Measurements from ENCODE around the gene PBX1.

PBX1 gene

GRCh38 chr1:164694505-164694904 lies 135.5 kb downstream of the PBX1 start:
- DNase-seq (ENCODE audit: insufficient read length, low spot score), result no peak
- peak; percentile 71 for FAIRE-seq
- TF ChIP-seq CTCF (IDR thresholded peaks at IDR 0.05; ENCODE audit: insufficient read depth, missing control alignments), result no peak

GRCh38 chr1:164695956-164696665 lies 137.1 kb downstream of the PBX1 start:
- TF ChIP-seq CTCF (IDR thresholded peaks at IDR 0.05; ENCODE audit: insufficient read depth, missing control alignments), result no peak
- FAIRE-seq (no peak), DNase-seq (ENCODE audit: insufficient read length, low spot score) (no peak)

- no peak for TF ChIP-seq CTCF (IDR thresholded peaks at IDR 0.05; ENCODE audit: insufficient read depth, missing control alignments)
- FAIRE-seq, result no peak
- DNase-seq (ENCODE audit: insufficient read length, low spot score), result no peak
Observed at GRCh38 chr1:164699815-164700491, 141.0 kb downstream of the PBX1 start.

- FAIRE-seq (peak; percentile 48), DNase-seq (ENCODE audit: insufficient read length, low spot score) (no peak)
- no peak for TF ChIP-seq CTCF (IDR thresholded peaks at IDR 0.05; ENCODE audit: insufficient read depth, missing control alignments)
Observed at GRCh38 chr1:164700683-164701082, 141.7 kb downstream of the PBX1 start.

GRCh38 chr1:164701189-164701761 lies 142.3 kb downstream of the PBX1 start:
- TF ChIP-seq CTCF (IDR thresholded peaks at IDR 0.05; ENCODE audit: insufficient read depth, missing control alignments), result no peak
- DNase-seq (ENCODE audit: insufficient read length, low spot score) (no peak), FAIRE-seq (no peak)

GRCh38 chr1:164702216-164702615 lies 143.2 kb downstream of the PBX1 start:
- DNase-seq (ENCODE audit: insufficient read length, low spot score) (no peak), FAIRE-seq (peak; percentile 25)
- TF ChIP-seq CTCF (IDR thresholded peaks at IDR 0.05; ENCODE audit: insufficient read depth, missing control alignments), result no peak

- FAIRE-seq (peak; percentile 51), DNase-seq (ENCODE audit: insufficient read length, low spot score) (no peak)
- no peak for TF ChIP-seq CTCF (IDR thresholded peaks at IDR 0.05; ENCODE audit: insufficient read depth, missing control alignments)
Observed at GRCh38 chr1:164702664-164703063, 143.7 kb downstream of the PBX1 start.
